Mesothelial cell of epicardium (in vitro differentiated cells): ENCODE measurements around the gene EEF1A2. TPM values are rescaled to one million over a fixed set of nuclear protein-coding genes. Genes with fewer than 3 reads are reported as not detected.

ENCODE experiments used
- DNase-seq, 2 experiments: peaks; one replicate each; pipeline ENCODE4 v3.0.0; 2021; ENCODE audit warnings: low spot score in 2 of 2; ENCODE audit not compliant: unreplicated experiment in 2 of 2
- H3K27ac Mint-ChIP-seq: 2 replicates; pipeline ENCODE4 v1.8.0; 2021; ENCODE audit warnings: mixed read lengths
- H3K27me3 Mint-ChIP-seq: 2 replicates; pipeline ENCODE4 v1.8.0; 2021; ENCODE audit warnings: low read depth, mixed read lengths
- H3K36me3 Mint-ChIP-seq: 2 replicates; pipeline ENCODE4 v1.8.0; 2021; ENCODE audit warnings: mixed read lengths
- H3K4me1 Mint-ChIP-seq: 2 replicates; pipeline ENCODE4 v1.8.0; 2021; ENCODE audit warnings: mixed read lengths
- H3K4me3 Mint-ChIP-seq: 2 replicates; pipeline ENCODE4 v1.8.0; 2021; ENCODE audit warnings: mild to moderate bottlenecking, moderate library complexity, mixed read lengths
- H3K9me3 Mint-ChIP-seq: 2 replicates; pipeline ENCODE4 v1.8.0; 2021; ENCODE audit warnings: mixed read lengths
- total RNA-seq: library from RNA; stranded (reverse); gene quantifications from 3 replicates; pipeline ENCODE4 v1.2.1, GENCODE V29; 2021
- TF ChIP-seq, protein P1 (sequence below): fragments of 200-600 bp; sonication (generic); IDR thresholded peaks from one replicate; pipeline ENCODE4 v1.5.0; 2021; ENCODE audit warnings: antibody characterized with exemption; ENCODE audit not compliant: unreplicated experiment

The EEF1A2 gene
- total RNA-seq, 1 donor from 2014 or later, result 14.6 TPM

DNA sequence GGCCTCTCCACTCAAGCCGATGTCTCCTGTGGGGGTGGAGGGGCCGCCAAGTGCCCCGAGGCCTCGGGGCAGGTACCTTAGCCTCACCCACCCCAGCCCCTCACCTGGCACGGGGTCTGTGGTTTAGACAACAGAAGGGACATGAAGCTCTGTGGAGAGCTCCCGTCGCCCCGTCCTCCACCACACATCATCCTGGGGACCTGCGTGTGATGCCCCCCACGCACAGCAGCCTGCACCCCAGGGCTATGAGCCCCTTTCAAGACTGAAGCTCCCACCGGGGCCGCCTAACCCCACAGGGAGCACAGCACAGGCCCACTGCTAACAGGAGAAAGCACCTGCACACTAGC lies 34.6 kb downstream of the EEF1A2 start:
- no peaks in the 10 kb centered on the region for H3K36me3 Mint-ChIP-seq
- no peaks in the 10 kb centered on the region for H3K4me1 Mint-ChIP-seq
- H3K4me3 Mint-ChIP-seq, result no peak overlapping the region
- H3K9me3 Mint-ChIP-seq, result no peaks in the 10 kb centered on the region
- TF ChIP-seq, protein P1, sequence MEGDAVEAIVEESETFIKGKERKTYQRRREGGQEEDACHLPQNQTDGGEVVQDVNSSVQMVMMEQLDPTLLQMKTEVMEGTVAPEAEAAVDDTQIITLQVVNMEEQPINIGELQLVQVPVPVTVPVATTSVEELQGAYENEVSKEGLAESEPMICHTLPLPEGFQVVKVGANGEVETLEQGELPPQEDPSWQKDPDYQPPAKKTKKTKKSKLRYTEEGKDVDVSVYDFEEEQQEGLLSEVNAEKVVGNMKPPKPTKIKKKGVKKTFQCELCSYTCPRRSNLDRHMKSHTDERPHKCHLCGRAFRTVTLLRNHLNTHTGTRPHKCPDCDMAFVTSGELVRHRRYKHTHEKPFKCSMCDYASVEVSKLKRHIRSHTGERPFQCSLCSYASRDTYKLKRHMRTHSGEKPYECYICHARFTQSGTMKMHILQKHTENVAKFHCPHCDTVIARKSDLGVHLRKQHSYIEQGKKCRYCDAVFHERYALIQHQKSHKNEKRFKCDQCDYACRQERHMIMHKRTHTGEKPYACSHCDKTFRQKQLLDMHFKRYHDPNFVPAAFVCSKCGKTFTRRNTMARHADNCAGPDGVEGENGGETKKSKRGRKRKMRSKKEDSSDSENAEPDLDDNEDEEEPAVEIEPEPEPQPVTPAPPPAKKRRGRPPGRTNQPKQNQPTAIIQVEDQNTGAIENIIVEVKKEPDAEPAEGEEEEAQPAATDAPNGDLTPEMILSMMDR, result no peak
- peaks cover 74% of the 10 kb centered on the region for H3K27me3 Mint-ChIP-seq
- DNase-seq, result no peak
- H3K27ac Mint-ChIP-seq, result no peak overlapping the region

DNA sequence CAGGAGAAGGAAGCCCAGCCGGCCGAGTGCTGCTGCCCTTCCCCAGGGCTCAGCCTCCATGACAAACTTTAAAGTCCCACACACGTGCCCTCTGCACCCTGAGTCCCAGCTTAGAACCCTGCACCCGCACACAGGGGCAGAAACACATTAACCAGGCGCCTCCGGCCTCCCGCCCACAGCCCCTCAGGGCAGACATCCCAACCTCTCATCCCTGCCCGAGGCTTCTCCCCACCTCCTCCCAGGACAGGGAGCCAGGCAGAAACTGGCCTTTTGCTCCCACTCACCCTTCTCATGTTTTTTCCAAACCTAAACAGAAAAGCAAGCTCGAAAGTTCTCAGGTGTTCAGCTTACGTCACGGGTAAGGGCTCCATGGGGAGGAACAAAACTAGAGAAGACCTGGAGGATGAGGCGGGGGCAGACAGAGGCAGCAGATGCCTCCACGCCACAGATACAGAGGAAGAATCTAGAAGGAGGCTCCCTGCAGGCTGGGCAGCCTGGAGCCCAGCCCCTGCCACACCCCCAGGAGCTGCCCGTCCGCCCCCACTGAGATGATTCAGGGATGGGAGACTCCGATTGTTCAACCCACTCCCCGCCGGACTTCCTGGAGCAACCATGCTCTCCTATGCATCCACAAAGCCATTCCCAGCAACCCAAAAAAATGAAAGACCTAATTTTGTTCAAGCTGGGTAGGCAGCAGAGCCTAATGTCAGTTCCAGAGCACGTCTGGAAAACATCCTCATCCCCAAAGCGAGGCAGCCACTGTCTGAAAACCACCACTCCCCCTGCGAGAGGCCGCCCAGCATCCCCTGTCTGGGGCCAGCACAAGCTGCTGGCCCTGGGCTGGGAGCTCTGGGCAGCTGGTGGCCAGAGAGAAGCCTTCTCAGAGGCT lies 35.2 kb downstream of the EEF1A2 start:
- peaks cover 68% of the 10 kb centered on the region for H3K27me3 Mint-ChIP-seq
- H3K4me1 Mint-ChIP-seq, result no peaks in the 10 kb centered on the region
- no peaks in the 10 kb centered on the region for H3K9me3 Mint-ChIP-seq
- H3K4me3 Mint-ChIP-seq, result no peak overlapping the region
- H3K36me3 Mint-ChIP-seq, result no peaks in the 10 kb centered on the region
- TF ChIP-seq, protein P1, result no peak
- no peak for DNase-seq
- H3K27ac Mint-ChIP-seq, result no peak overlapping the region

DNA sequence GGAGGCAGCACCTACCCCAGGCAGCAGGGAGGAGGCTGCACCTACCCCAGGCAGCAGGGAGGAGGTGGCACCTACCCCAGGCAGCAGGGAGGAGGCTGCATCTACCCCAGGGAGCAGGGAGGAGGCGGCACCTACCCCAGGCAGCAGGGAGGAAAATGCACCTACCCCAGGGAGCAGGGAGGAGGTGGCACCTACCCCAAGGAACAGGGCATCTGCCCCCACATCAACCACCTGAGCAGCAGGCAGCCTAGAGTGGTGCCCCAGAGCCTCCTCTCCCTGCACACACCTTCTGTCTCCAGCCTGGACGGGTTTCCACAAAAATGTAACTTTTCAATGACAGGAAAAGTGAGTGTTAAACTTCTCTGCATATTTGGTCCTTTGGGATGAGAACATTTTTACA lies 36.6 kb downstream of the EEF1A2 start:
- Mint-ChIP-seq H3K4me3 (no peak overlapping the region), H3K36me3 (no peaks in the 10 kb centered on the region), H3K27me3 (peaks cover 58% of the 10 kb centered on the region), H3K4me1 (no peaks in the 10 kb centered on the region), H3K9me3 (no peaks in the 10 kb centered on the region), H3K27ac (no peak overlapping the region)
- TF ChIP-seq, protein P1, result no peak
- DNase-seq, result no peak

DNA sequence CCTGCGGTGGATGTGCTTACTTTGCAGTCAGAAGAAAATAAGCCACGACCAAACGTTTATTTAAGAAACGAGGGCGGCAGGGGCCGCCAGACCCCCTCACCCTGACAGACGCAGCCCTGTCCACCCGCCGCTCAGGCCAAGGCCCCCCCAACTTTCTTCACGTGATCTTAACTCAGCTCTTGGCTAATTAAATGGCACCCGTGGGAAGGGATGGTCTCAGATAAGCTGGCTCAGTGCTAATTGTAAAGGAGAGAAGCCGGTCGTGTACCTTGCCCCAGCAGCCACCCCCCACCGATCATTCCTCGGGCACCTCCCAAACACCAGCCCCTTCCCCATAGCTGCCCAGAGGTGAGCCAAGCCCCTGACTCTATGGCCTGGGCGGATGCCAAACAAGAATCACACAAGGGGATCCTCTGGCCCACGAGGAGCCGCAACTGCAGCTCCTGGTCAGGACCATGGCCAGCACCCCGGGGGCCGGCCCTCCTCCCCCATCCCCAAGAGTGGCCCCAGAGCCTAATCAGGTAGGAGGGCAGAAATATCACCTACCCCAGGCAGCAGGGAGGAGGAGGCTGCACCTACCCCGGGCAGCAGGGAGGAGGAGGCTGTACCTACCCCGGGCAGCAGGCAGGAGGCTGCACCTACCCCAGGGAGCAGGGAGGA lies 37.6 kb downstream of the EEF1A2 start:
- Mint-ChIP-seq H3K4me3 (no peak overlapping the region), H3K9me3 (no peaks in the 10 kb centered on the region), H3K4me1 (peaks cover 2% of the 10 kb centered on the region), H3K27ac (no peak overlapping the region), H3K27me3 (peaks cover 51% of the 10 kb centered on the region), H3K36me3 (no peaks in the 10 kb centered on the region)
- DNase-seq, result peak; percentile 52 to 71
- TF ChIP-seq, protein P1, result no peak

DNA sequence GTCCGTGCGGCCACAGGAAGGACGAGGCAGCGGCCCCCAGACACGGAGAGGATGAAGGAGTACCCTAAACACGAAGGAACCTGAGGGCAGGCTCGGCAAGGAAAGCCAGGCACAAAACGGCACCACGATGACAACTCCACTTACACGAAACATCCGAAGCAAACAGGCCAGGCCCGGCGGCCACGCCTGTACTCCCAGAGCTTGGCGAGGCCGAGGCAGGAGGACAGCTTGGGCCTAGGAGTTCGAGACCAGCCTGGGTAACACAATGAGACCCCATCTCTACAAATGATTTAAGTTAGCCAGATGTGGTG lies 39.9 kb downstream of the EEF1A2 start:
- Mint-ChIP-seq H3K27me3 (peaks cover 52% of the 10 kb centered on the region), H3K9me3 (no peaks in the 10 kb centered on the region), H3K4me1 (peaks cover 12% of the 10 kb centered on the region), H3K36me3 (no peaks in the 10 kb centered on the region), H3K27ac (no peak overlapping the region), H3K4me3 (no peak overlapping the region)
- TF ChIP-seq, protein P1, result no peak
- DNase-seq, result no peak
